IMR-90 (cell line): Measurements from ENCODE around the gene CAMK2B. TPM values are rescaled to one million over a fixed set of nuclear protein-coding genes. Genes with fewer than 3 reads are reported as not detected.

Experiments
- ATAC-seq: fragments of 200-7000 bp; cut with Tn5 transposase; 2 replicates; pipeline ENCODE4 v1.9.1; 2020; ENCODE audit warnings: low read depth, mild to moderate bottlenecking, moderate library complexity
- BruUV-seq: library from RNA; stranded (reverse); fragments of 400-500 nt; replicated peaks from 2 replicates; lab custom pipeline; 2021; lab: Mats Ljungman, UMichigan
- CTCF ChIA-PET: fragments of 300-600 bp; formaldehyde crosslinking; extraction: SDS; loops from one replicate; lab custom pipeline; 2021; ENCODE audit warnings: antibody characterized with exemption; lab: Yijun Ruan, JAX
- POLR2A ChIA-PET: fragments of 300-600 bp; sonication (Branson Sonifier 250); formaldehyde crosslinking; loops from one replicate; lab custom pipeline; 2022; ENCODE audit warnings: antibody characterized with exemption; ENCODE audit not compliant: unreplicated experiment; lab: Charles Lee
- DNase-seq: peaks from one replicate; pipeline ENCODE4 v3.0.0; 2013
- H2AFZ ChIP-seq: replicated peaks from 2 replicates; pipeline ENCODE3; 2013; ENCODE audit warnings: low read length, mild to moderate bottlenecking; ENCODE audit not compliant: poor library complexity
- H2AK5ac ChIP-seq: 2 replicates; pipeline ENCODE4 v1.6.1; 2013; ENCODE audit warnings: low read depth, low read length, inconsistent platforms
- H2AK9ac ChIP-seq: replicated peaks from 2 replicates; pipeline ENCODE3; 2013; ENCODE audit warnings: mild to moderate bottlenecking, low read depth, low read length, moderate library complexity; ENCODE audit not compliant: poor library complexity
- H2BK120ac ChIP-seq: 2 replicates; pipeline ENCODE4 v1.6.1; 2013; ENCODE audit warnings: low read depth, low read length, inconsistent platforms
- H2BK15ac ChIP-seq: 3 replicates; pipeline ENCODE4 v1.6.1; 2013; ENCODE audit warnings: low read depth, low read length, inconsistent platforms
- H2BK20ac ChIP-seq: 2 replicates; pipeline ENCODE4 v1.6.1; 2013; ENCODE audit warnings: low read depth, mild to moderate bottlenecking, inconsistent platforms, low read length, moderate library complexity
- H2BK5ac ChIP-seq: 2 replicates; pipeline ENCODE4 v1.6.1; 2013; ENCODE audit warnings: mild to moderate bottlenecking, low read depth, low read length, inconsistent platforms; ENCODE audit not compliant: poor library complexity, severe bottlenecking
- H3K14ac ChIP-seq: replicated peaks from 2 replicates; pipeline ENCODE4 v1.6.1; 2013; ENCODE audit warnings: low read depth, low read length, inconsistent platforms
- H3K18ac ChIP-seq: 2 replicates; pipeline ENCODE4 v1.6.1; 2013; ENCODE audit warnings: low read depth, low read length, control low read depth
- H3K23ac ChIP-seq: 2 replicates; pipeline ENCODE4 v1.6.1; 2013; ENCODE audit warnings: low read depth, low read length, inconsistent platforms
- H3K27ac ChIP-seq: 2 replicates; pipeline ENCODE4 v1.5.1; 2013; ENCODE audit warnings: mild to moderate bottlenecking, control low read depth, low read length; ENCODE audit not compliant: insufficient read depth
- H3K27me3 ChIP-seq: 2 replicates; pipeline ENCODE4 v1.6.1; 2013; ENCODE audit warnings: low read length; ENCODE audit not compliant: control insufficient read depth, insufficient read depth
- H3K36me3 ChIP-seq: 2 replicates; pipeline ENCODE4 v1.6.1; 2013; ENCODE audit warnings: low read length, mixed read lengths; ENCODE audit not compliant: control insufficient read depth, insufficient read depth
- H3K4ac ChIP-seq: 2 replicates; pipeline ENCODE4 v1.6.1; 2013; ENCODE audit warnings: low read depth, low read length, inconsistent platforms
- H3K4me1 ChIP-seq: 2 replicates; pipeline ENCODE4 v1.6.1; 2013; ENCODE audit warnings: low read length, mixed read lengths; ENCODE audit not compliant: control insufficient read depth, insufficient read depth
- H3K4me2 ChIP-seq: 2 replicates; pipeline ENCODE4 v1.6.1; 2013; ENCODE audit warnings: low read depth, mild to moderate bottlenecking, control low read depth, low read length, moderate library complexity
- H3K4me3 ChIP-seq: 2 replicates; pipeline ENCODE4 v1.5.1; 2013; ENCODE audit warnings: low read depth, mild to moderate bottlenecking, control low read depth, low read length, moderate library complexity; ENCODE audit not compliant: insufficient read depth
- H3K56ac ChIP-seq: 2 replicates; pipeline ENCODE4 v1.6.1; 2013; ENCODE audit warnings: low read length, inconsistent platforms; ENCODE audit not compliant: insufficient read depth; ENCODE audit errors: extremely low read depth
- H3K79me1 ChIP-seq, 2 experiments: 2 replicates each; pipeline ENCODE4 v1.6.1; 2013; ENCODE audit warnings: low read length in 2 of 2, inconsistent platforms in 1 of 2, low read depth in 1 of 2
- H3K9ac ChIP-seq: 2 replicates; pipeline ENCODE4 v1.6.1; 2013; ENCODE audit warnings: low read depth, low read length, control low read depth
- H3K9me1 ChIP-seq: 2 replicates; pipeline ENCODE4 v1.6.1; 2013; ENCODE audit warnings: low read length, inconsistent platforms; ENCODE audit not compliant: insufficient read depth
- H3K9me3 ChIP-seq: 2 replicates; pipeline ENCODE4 v1.6.1; 2013; ENCODE audit warnings: low read length; ENCODE audit not compliant: control insufficient read depth, insufficient read depth
- H4K20me1 ChIP-seq: 2 replicates; pipeline ENCODE4 v1.6.1; 2013; ENCODE audit warnings: low read length, inconsistent platforms; ENCODE audit not compliant: insufficient read depth
- H4K5ac ChIP-seq: 2 replicates; pipeline ENCODE4 v1.6.1; 2013; ENCODE audit warnings: mild to moderate bottlenecking, low read depth, low read length, control low read depth
- H4K8ac ChIP-seq, 2 experiments: 2 replicates each; pipeline ENCODE4 v1.6.1; 2013; ENCODE audit warnings: low read depth in 2 of 2, low read length in 2 of 2, control low read depth in 1 of 2, inconsistent platforms in 1 of 2
- H4K91ac ChIP-seq: 2 replicates; pipeline ENCODE4 v1.6.1; 2013; ENCODE audit warnings: low read depth, low read length, inconsistent platforms; ENCODE audit not compliant: insufficient read depth
- BHLHE40 ChIP-seq: fragments of 150-350 bp; IDR thresholded peaks from 2 replicates; pipeline ENCODE4 v1.6.1; 2016; ENCODE audit warnings: mild to moderate bottlenecking, low read depth, low read length
- CEBPB ChIP-seq: IDR thresholded peaks from 2 replicates; pipeline ENCODE4 v1.6.1; 2012; ENCODE audit warnings: low read depth, low read length, improper control_type of control experiment
- MAFK ChIP-seq: IDR thresholded peaks from 2 replicates; pipeline ENCODE4 v1.6.1; 2012; ENCODE audit warnings: low read depth, low read length, improper control_type of control experiment
- MXI1 ChIP-seq: IDR thresholded peaks from 2 replicates; pipeline ENCODE4 v1.6.1; 2012; ENCODE audit warnings: low read depth, mild to moderate bottlenecking, low read length, moderate library complexity, borderline replicate concordance
- NFE2L2 ChIP-seq: fragments of 150-350 bp; IDR thresholded peaks from 2 replicates; pipeline ENCODE4 v1.6.1; 2016; ENCODE audit warnings: low read depth, mild to moderate bottlenecking, low read length
- RAD21 ChIP-seq: IDR thresholded peaks from 2 replicates; pipeline ENCODE4 v1.6.1; 2012; ENCODE audit warnings: low read length, improper control_type of control experiment
- RCOR1 ChIP-seq: IDR thresholded peaks from 2 replicates; pipeline ENCODE4 v1.6.1; 2012; ENCODE audit warnings: mild to moderate bottlenecking, low read length, improper control_type of control experiment; ENCODE audit not compliant: insufficient replicate concordance
- SMC3 ChIP-seq: fragments of 150-350 bp; IDR thresholded peaks from 2 replicates; pipeline ENCODE4 v1.6.1; 2016; ENCODE audit warnings: low read depth, mild to moderate bottlenecking, antibody characterized with exemption, low read length, moderate library complexity
- USF2 ChIP-seq: fragments of 150-350 bp; IDR thresholded peaks from 2 replicates; pipeline ENCODE4 v1.6.1; 2017; ENCODE audit warnings: mild to moderate bottlenecking, antibody characterized with exemption, low read length, low read depth
- whole genome bisulfite sequencing, 2 experiments: methylation state at CpG; one replicate each; pipeline versions ENCODE4 v1.1.5 to v1.1.7; 2013; ENCODE audit warnings: missing lambda C conversion rate in 2 of 2; ENCODE audit not compliant: insufficient read length in 1 of 2; ENCODE audit errors: extremely low coverage in 2 of 2; 5-methylcytosine and 5-hydroxymethylcytosine counted together
- dilution Hi-C: fragments of 300-500 bp; cut with HindIII; formaldehyde crosslinking; loops from one replicate; pipeline ENCODE4 v1.14.3; 2018; ENCODE audit warnings: low sequenced_read_pairs; ENCODE audit not compliant: unreplicated experiment
- in situ Hi-C: fragments of 300-500 bp; cut with MboI; formaldehyde crosslinking; loops from 3 replicates; pipeline ENCODE4 v1.14.3; 2019; ENCODE audit warnings: low sequenced_read_pairs, inconsistent platforms, mixed read lengths
- intact Hi-C: fragments of 100-400 bp; cut with micrococcal nuclease; formaldehyde crosslinking; loops from 2 replicates; pipeline ENCODE4 v1.10.0; 2022
- polyA plus RNA-seq, 3 experiments: library from polyadenylated mRNA; depleted of rRNA; stranded (reverse); fragments of >200 nt; gene quantifications; 2 replicates each; pipeline ENCODE4 v1.2.3, GENCODE V29; 2012; ENCODE audit warnings: low replicate concordance in 1 of 3
- total RNA-seq: library from RNA; depleted of rRNA; stranded (reverse); fragments of >200 nt; gene quantifications from 2 replicates; pipeline ENCODE4 v1.2.3, GENCODE V29; 2012
- TF ChIP-seq, protein P1 (sequence below): conservative IDR thresholded peaks from 2 replicates; pipeline ENCODE4 v1.5.1; 2012; ENCODE audit warnings: mild to moderate bottlenecking, low read depth, low read length, improper control_type of control experiment

Gene CAMK2B
- total and polyA plus RNA-seq, 2 of the 4 experiments (the other 2 are of a cell fraction): 0.18 to 0.36 TPM

DNA sequence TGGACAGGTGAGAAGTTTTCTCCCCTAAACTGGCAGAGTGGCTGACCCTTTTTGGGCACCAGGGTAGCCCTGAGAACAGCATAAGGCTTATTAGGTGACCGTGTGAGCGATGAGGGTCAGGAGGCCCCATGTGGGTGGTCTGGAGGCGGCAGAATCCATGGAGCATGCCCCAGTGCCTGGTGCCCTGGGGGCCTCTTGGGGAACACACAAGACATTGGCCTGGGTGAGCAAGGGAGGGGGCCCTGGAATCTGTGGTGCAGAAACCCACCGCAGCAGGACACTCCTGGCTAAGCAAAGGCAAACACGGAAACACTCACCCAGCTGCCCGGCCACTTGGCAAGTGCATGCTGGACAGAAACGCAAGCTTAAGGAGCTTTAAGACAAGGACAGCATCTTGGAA lies 95.1 kb downstream of the CAMK2B start:
- no peak overlapping the region for H2BK120ac ChIP-seq
- ATAC-seq (no peak), DNase-seq (no peak)
- no peak overlapping the region for H2AK9ac ChIP-seq
- H3K4me1 ChIP-seq: no peaks in the 10 kb centered on the region
- TF ChIP-seq RAD21 (no peak), NFE2L2 (no peak), BHLHE40 (no peak), USF2 (no peak), RCOR1 (no peak), MXI1 (no peak), SMC3 (no peak), CEBPB (no peak), MAFK (no peak)
- TF ChIP-seq, protein P1, sequence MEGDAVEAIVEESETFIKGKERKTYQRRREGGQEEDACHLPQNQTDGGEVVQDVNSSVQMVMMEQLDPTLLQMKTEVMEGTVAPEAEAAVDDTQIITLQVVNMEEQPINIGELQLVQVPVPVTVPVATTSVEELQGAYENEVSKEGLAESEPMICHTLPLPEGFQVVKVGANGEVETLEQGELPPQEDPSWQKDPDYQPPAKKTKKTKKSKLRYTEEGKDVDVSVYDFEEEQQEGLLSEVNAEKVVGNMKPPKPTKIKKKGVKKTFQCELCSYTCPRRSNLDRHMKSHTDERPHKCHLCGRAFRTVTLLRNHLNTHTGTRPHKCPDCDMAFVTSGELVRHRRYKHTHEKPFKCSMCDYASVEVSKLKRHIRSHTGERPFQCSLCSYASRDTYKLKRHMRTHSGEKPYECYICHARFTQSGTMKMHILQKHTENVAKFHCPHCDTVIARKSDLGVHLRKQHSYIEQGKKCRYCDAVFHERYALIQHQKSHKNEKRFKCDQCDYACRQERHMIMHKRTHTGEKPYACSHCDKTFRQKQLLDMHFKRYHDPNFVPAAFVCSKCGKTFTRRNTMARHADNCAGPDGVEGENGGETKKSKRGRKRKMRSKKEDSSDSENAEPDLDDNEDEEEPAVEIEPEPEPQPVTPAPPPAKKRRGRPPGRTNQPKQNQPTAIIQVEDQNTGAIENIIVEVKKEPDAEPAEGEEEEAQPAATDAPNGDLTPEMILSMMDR: no peak
- H2AK5ac ChIP-seq: no peak overlapping the region
- H3K4ac ChIP-seq: no peak overlapping the region
- no peaks in the 10 kb centered on the region for H3K9me1 ChIP-seq
- intact Hi-C loops (no loop called here), dilution Hi-C loops (no loop called here), in situ Hi-C loops (no loop called here)
- no peak overlapping the region for H2AFZ ChIP-seq
- H2BK20ac ChIP-seq: no peak overlapping the region
- peaks cover 47% of the 10 kb centered on the region for H3K27me3 ChIP-seq
- no peak overlapping the region for H3K9ac ChIP-seq
- H3K4me3 ChIP-seq: no peak overlapping the region
- no peak overlapping the region for H3K4me2 ChIP-seq
- H4K20me1 ChIP-seq: no peaks in the 10 kb centered on the region
- no TSS peak for BruUV-seq
- H3K14ac ChIP-seq: no peak overlapping the region
- no peak overlapping the region for H4K8ac ChIP-seq
- no peak overlapping the region for H2BK15ac ChIP-seq
- no peak overlapping the region for H4K5ac ChIP-seq
- H3K18ac ChIP-seq: no peak overlapping the region
- H3K23ac ChIP-seq: no peak overlapping the region
- H4K91ac ChIP-seq: no peak overlapping the region
- ChIA-PET POLR2A (no interaction called here), CTCF (no interaction called here)
- no peaks in the 10 kb centered on the region for H3K36me3 ChIP-seq
- WGBS, 2 experiments: 52% methylated on average over 4 of the region's 7 CpGs; no CpG with 5 or more reads in 1 of the 2 experiments
- no peaks in the 10 kb centered on the region for H3K9me3 ChIP-seq
- no peak overlapping the region for H3K56ac ChIP-seq
- H2BK5ac ChIP-seq: no peak overlapping the region
- H3K27ac ChIP-seq: no peak overlapping the region
- no peaks in the 10 kb centered on the region for H3K79me1 ChIP-seq
